A549 (cell line): ENCODE data around the gene PEX14. TPM values are rescaled to one million over a fixed set of nuclear protein-coding genes. Genes with fewer than 3 reads are reported as not detected.

Source experiments
- ATAC-seq, 2 experiments: fragments of 200-7000 bp in 1 of 2; fragments of >200 bp in 1 of 2; cut with Nextera tagmentation in 1 of 2; cut with Tn5 transposase in 1 of 2; 3 replicates each; pipeline versions ENCODE4 v1.8.0 to v1.9.1; 2018 to 2020; ENCODE audit warnings: mild to moderate bottlenecking in 1 of 2, moderate library complexity in 1 of 2
- CTCF ChIA-PET: fragments of 300-600 bp; sonication (Branson Sonifier 250); formaldehyde crosslinking; extraction: SDS; loops from one replicate; lab custom pipeline; 2021; ENCODE audit warnings: antibody characterized with exemption, inconsistent platforms; lab: Yijun Ruan, JAX
- POLR2A ChIA-PET: fragments of 350-600 bp; formaldehyde crosslinking; extraction: SDS; loops from one replicate; lab custom pipeline; 2021; ENCODE audit warnings: antibody characterized with exemption, inconsistent platforms; lab: Yijun Ruan, JAX
- DNase-seq, 2 experiments: peaks; one replicate each; pipeline versions ENCODE4 v3.0.0 to v3.0.0-alpha.2; 2011 to 2016; ENCODE audit warnings: low read depth in 1 of 2, low spot score in 1 of 2
- FAIRE-seq: peaks from 2 replicates; lab custom pipeline; 2011; peaks lifted over from hg19 to GRCh38; lab: Jason Lieb, UNC
- H3K27ac ChIP-seq, 2 experiments: fragments of >200 bp; sonication (Bioruptor Twin); formaldehyde crosslinking; 3 replicates each; pipeline ENCODE4 v1.5.1; 2016 to 2017
- H3K4me1 ChIP-seq: fragments of >200 bp; sonication (Bioruptor Twin); formaldehyde crosslinking; 3 replicates; pipeline ENCODE4 v1.6.1; 2016
- H3K4me2 ChIP-seq: fragments of >200 bp; sonication (Bioruptor Twin); formaldehyde crosslinking; 3 replicates; pipeline ENCODE4 v1.6.1; 2016
- H3K4me3 ChIP-seq: fragments of >200 bp; sonication (Bioruptor Twin); formaldehyde crosslinking; 3 replicates; pipeline ENCODE4 v1.5.1; 2016
- H3K9me3 ChIP-seq: fragments of >200 bp; sonication (Bioruptor Twin); formaldehyde crosslinking; 3 replicates; pipeline ENCODE4 v1.6.1; 2016
- BHLHE40 ChIP-seq: IDR thresholded peaks from 2 replicates; pipeline ENCODE4 v1.6.1; 2012; ENCODE audit warnings: low read depth, low read length, inconsistent platforms
- CBX8 ChIP-seq: fragments of 200-600 bp; sonication (generic); IDR thresholded peaks from 2 replicates; pipeline ENCODE4 v1.6.1; 2016
- CHD4 ChIP-seq: fragments of 200-600 bp; sonication (generic); IDR thresholded peaks from 2 replicates; pipeline ENCODE4 v1.6.1; 2016; ENCODE audit warnings: antibody characterized with exemption, mild to moderate bottlenecking, borderline replicate concordance
- EP300 ChIP-seq, 2 experiments: fragments of >200 bp; sonication (Bioruptor Twin); formaldehyde crosslinking; IDR thresholded peaks; 2 replicates in 1 of 2; 3 replicates in 1 of 2; pipeline ENCODE4 v1.6.1; 2016 to 2017
- FOSL2 ChIP-seq, 2 experiments: fragments of 450-650 bp in 1 of 2; fragments of >200 bp in 1 of 2; sonication (Bioruptor Twin) in 1 of 2; formaldehyde crosslinking; IDR thresholded peaks; 2 replicates each; pipeline versions ENCODE4 v1.5.0 to v1.6.1; 2016 to 2020; ENCODE audit warnings: mild to moderate bottlenecking in 1 of 2, moderate library complexity in 1 of 2
- HDAC2 ChIP-seq: fragments of 200-600 bp; sonication (generic); IDR thresholded peaks from 2 replicates; pipeline ENCODE4 v1.6.1; 2016
- HOXB5 ChIP-seq: fragments of 250-450 bp; sonication (Bioruptor Pico); IDR thresholded peaks from 2 replicates; pipeline ENCODE4 v1.5.0; 2020; ENCODE audit warnings: mild to moderate bottlenecking, moderate library complexity
- KDM5A ChIP-seq: fragments of 200-600 bp; sonication (generic); IDR thresholded peaks from 2 replicates; pipeline ENCODE4 v1.6.1; 2016; ENCODE audit warnings: antibody characterized with exemption, mild to moderate bottlenecking
- MAFK ChIP-seq: fragments of 450-650 bp; IDR thresholded peaks from 2 replicates; pipeline ENCODE4 v1.6.1; 2014; ENCODE audit not compliant: partially characterized antibody
- NPAS2 ChIP-seq: fragments of 250-450 bp; sonication (Bioruptor Pico); IDR thresholded peaks from 2 replicates; pipeline ENCODE4 v1.8.0; 2022; ENCODE audit warnings: mild to moderate bottlenecking, moderate library complexity, borderline replicate concordance
- RARB ChIP-seq: fragments of 250-450 bp; sonication (Bioruptor Pico); IDR thresholded peaks from 2 replicates; pipeline ENCODE4 v1.8.0; 2021; ENCODE audit warnings: mild to moderate bottlenecking, moderate library complexity
- SMC3 ChIP-seq: fragments of >200 bp; sonication (Bioruptor Twin); formaldehyde crosslinking; IDR thresholded peaks from 3 replicates; pipeline ENCODE4 v1.6.1; 2018; ENCODE audit warnings: inconsistent platforms
- SREBF2 ChIP-seq: fragments of 450-650 bp; IDR thresholded peaks from 2 replicates; pipeline ENCODE4 v1.6.1; 2014; ENCODE audit warnings: mild to moderate bottlenecking, moderate library complexity
- TP53 ChIP-seq: fragments of 250-450 bp; sonication (Bioruptor Pico); IDR thresholded peaks from 2 replicates; pipeline ENCODE4 v1.5.0; 2021; ENCODE audit warnings: mild to moderate bottlenecking, moderate library complexity
- ZFP36 ChIP-seq: fragments of 450-650 bp; IDR thresholded peaks from 2 replicates; pipeline ENCODE4 v1.6.1; 2014; ENCODE audit warnings: borderline replicate concordance; ENCODE audit not compliant: partially characterized antibody
- WGBS: methylation state at CpG from one replicate; pipeline ENCODE4 v1.1.6; 2017; ENCODE audit errors: missing lambda C conversion rate; 5-methylcytosine and 5-hydroxymethylcytosine counted together
- polyA plus RNA-seq, 4 experiments: library from polyadenylated mRNA; depleted of rRNA in 3 of 4; stranded (reverse); fragments of >200 nt; fragmentation: RNase III in 1 of 4; extraction: RNeasy Plus Mini Kit Qiagen cat#74134 plus additional on column Dnase treatment in 1 of 4; gene quantifications; 2 replicates in 3 of 4; 3 replicates in 1 of 4; pipeline ENCODE4 v1.2.3, GENCODE V29; 2011 to 2017
- TF ChIP-seq, protein P1 (sequence below): fragments of 200-600 bp; sonication (generic); IDR thresholded peaks from 2 replicates; pipeline ENCODE4 v1.6.1; 2016; ENCODE audit warnings: antibody characterized with exemption, mild to moderate bottlenecking, moderate library complexity
- TF ChIP-seq, protein P2 (sequence below): fragments of >200 bp; sonication (Bioruptor Twin); formaldehyde crosslinking; IDR thresholded peaks from 3 replicates; pipeline ENCODE4 v1.6.1; 2016
- TF ChIP-seq, protein P3 (sequence below): IDR thresholded peaks from 2 replicates; pipeline ENCODE4 v1.6.1; 2012; ENCODE audit warnings: low read depth, borderline replicate concordance

PEX14 gene
- polyA plus RNA-seq, 2 of the 4 experiments (the other 2 are of a cell fraction): 7.7 to 15.0 TPM

DNA sequence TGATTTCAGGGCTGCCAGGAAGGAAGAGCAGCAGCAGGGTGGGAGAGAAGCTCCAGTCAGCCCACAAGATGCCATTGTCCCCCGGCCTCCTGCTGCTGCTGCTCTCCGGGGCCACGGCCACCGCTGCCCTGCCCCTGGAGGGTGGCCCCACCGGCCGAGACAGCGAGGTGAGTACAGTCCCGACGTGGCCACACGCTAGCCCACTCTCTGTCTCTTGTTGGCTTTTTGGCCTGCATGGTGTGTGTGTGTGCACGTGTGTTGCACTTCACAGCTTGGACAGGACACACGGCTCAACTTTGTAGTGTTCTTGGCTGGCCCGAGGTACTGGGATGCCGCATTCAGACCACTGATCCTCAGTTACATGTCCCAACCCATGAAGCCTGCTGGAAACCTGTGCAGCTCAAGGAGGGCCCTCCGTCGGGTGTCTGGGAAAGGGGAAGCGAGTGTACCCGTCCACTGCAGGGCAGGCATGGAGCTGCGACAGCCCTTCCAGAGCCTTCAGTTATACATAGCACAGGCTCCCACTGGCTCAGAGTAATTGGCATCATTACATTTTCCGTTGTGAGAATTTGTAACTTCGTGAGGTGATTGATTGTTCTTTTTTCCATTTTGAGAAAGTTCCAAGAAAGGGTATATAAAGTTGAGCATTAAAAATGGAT lies 24.5 kb upstream of the PEX14 start:
- FAIRE-seq: no peak
- ChIA-PET CTCF (interaction anchor here (0.6 to 1.1 kb wide), 2 partner anchors 45 to 393 kb away, joined by 3 read pairs; no protein-coding TSS in a partner anchor), POLR2A (no interaction called here)
- Histone ChIP-seq H3K4me3 (no peak overlapping the region), H3K4me1 (no peaks in the 10 kb centered on the region), H3K4me2 (no peak overlapping the region), H3K27ac (no peak overlapping the region), H3K9me3 (no peaks in the 10 kb centered on the region)
- ATAC-seq: peak; percentile 30 to 54; a peak in 4 of 6 replicates
- DNase-seq: no peak
- no peak for TF ChIP-seq RARB (CRISPR knock-in tag)
- WGBS: 91% methylated on average over 20 of the region's 21 CpGs

DNA sequence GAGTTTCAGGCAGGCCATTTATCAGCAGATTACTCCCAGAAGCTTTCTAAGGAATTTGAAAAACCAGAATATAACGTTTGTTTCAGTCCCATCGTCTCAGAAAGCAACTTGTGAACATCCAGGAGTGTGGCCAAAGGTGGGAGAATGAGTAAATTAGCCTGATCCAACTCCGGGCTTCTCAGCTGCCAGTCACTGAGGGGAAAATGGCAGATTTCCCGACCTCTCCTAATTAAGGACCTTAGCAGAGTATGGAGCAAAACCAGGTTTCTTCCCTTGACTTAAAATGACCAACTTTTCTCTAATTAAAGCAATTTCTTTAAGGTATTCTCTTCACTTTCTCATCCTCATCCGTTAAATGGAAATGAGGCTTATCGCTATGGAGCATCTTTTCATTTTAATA lies 23.9 kb upstream of the PEX14 start:
- Histone ChIP-seq H3K4me2 (no peak overlapping the region), H3K4me3 (no peak overlapping the region), H3K4me1 (no peaks in the 10 kb centered on the region), H3K9me3 (no peaks in the 10 kb centered on the region), H3K27ac (no peak overlapping the region)
- CTCF ChIA-PET: no interaction called here
- no peak for TF ChIP-seq KDM5A
- TF ChIP-seq, protein P1, sequence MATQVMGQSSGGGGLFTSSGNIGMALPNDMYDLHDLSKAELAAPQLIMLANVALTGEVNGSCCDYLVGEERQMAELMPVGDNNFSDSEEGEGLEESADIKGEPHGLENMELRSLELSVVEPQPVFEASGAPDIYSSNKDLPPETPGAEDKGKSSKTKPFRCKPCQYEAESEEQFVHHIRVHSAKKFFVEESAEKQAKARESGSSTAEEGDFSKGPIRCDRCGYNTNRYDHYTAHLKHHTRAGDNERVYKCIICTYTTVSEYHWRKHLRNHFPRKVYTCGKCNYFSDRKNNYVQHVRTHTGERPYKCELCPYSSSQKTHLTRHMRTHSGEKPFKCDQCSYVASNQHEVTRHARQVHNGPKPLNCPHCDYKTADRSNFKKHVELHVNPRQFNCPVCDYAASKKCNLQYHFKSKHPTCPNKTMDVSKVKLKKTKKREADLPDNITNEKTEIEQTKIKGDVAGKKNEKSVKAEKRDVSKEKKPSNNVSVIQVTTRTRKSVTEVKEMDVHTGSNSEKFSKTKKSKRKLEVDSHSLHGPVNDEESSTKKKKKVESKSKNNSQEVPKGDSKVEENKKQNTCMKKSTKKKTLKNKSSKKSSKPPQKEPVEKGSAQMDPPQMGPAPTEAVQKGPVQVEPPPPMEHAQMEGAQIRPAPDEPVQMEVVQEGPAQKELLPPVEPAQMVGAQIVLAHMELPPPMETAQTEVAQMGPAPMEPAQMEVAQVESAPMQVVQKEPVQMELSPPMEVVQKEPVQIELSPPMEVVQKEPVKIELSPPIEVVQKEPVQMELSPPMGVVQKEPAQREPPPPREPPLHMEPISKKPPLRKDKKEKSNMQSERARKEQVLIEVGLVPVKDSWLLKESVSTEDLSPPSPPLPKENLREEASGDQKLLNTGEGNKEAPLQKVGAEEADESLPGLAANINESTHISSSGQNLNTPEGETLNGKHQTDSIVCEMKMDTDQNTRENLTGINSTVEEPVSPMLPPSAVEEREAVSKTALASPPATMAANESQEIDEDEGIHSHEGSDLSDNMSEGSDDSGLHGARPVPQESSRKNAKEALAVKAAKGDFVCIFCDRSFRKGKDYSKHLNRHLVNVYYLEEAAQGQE: no peak
- no peak for FAIRE-seq
- DNase-seq: no peak
- ATAC-seq: no peak
- WGBS: 64% methylated on average over 6 of the region's 6 CpGs
- POLR2A ChIA-PET: no interaction called here

DNA sequence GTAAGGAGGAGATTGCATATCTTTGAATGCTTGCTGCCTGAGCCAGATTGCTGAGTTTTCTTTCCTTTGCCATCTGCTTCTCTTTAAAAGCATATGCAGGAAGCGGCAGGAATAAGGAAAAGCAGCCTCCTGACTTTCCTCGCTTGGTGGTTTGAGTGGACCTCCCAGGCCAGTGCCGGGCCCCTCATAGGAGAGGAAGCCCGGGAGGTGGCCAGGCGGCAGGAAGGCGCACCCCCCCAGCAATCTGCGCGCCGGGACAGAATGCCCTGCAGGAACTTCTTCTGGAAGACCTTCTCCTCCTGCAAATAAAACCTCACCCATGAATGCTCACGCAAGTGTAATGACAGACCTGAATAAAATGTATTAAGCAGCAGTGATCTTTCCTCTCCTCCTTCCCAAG lies 23.5 kb upstream of the PEX14 start:
- FAIRE-seq: no peak
- Histone ChIP-seq H3K4me1 (no peaks in the 10 kb centered on the region), H3K27ac (no peak overlapping the region), H3K4me3 (no peak overlapping the region), H3K9me3 (no peaks in the 10 kb centered on the region), H3K4me2 (no peak overlapping the region)
- DNase-seq: no peak
- no peak for ATAC-seq
- TF ChIP-seq, protein P2, sequence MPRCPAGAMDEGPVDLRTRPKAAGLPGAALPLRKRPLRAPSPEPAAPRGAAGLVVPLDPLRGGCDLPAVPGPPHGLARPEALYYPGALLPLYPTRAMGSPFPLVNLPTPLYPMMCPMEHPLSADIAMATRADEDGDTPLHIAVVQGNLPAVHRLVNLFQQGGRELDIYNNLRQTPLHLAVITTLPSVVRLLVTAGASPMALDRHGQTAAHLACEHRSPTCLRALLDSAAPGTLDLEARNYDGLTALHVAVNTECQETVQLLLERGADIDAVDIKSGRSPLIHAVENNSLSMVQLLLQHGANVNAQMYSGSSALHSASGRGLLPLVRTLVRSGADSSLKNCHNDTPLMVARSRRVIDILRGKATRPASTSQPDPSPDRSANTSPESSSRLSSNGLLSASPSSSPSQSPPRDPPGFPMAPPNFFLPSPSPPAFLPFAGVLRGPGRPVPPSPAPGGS: no peak
- TF ChIP-seq KDM5A (no peak), HOXB5 (CRISPR knock-in tag) (no peak), EP300 (IDR thresholded peaks at IDR 0.05) (no peak), MAFK (no peak), FOSL2 (IDR thresholded peaks at IDR 0.05) (no peak), FOSL2 (CRISPR knock-in tag; IDR thresholded peaks at IDR 0.05) (no peak), TP53 (no peak), HDAC2 (no peak), NPAS2 (CRISPR knock-in tag) (no peak), CHD4 (no peak), ZFP36 (no peak), BHLHE40 (no peak), CBX8 (no peak), SMC3 (no peak), SREBF2 (no peak)
- TF ChIP-seq, protein P3, sequence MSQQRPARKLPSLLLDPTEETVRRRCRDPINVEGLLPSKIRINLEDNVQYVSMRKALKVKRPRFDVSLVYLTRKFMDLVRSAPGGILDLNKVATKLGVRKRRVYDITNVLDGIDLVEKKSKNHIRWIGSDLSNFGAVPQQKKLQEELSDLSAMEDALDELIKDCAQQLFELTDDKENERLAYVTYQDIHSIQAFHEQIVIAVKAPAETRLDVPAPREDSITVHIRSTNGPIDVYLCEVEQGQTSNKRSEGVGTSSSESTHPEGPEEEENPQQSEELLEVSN: no peak
- CTCF ChIA-PET: no interaction called here
- POLR2A ChIA-PET: no interaction called here
- 85% methylated on average over 6 of the region's 10 CpGs for WGBS
